ENCODE data around the gene SMARCAL1.

- TF ChIP-seq, protein P1, sequence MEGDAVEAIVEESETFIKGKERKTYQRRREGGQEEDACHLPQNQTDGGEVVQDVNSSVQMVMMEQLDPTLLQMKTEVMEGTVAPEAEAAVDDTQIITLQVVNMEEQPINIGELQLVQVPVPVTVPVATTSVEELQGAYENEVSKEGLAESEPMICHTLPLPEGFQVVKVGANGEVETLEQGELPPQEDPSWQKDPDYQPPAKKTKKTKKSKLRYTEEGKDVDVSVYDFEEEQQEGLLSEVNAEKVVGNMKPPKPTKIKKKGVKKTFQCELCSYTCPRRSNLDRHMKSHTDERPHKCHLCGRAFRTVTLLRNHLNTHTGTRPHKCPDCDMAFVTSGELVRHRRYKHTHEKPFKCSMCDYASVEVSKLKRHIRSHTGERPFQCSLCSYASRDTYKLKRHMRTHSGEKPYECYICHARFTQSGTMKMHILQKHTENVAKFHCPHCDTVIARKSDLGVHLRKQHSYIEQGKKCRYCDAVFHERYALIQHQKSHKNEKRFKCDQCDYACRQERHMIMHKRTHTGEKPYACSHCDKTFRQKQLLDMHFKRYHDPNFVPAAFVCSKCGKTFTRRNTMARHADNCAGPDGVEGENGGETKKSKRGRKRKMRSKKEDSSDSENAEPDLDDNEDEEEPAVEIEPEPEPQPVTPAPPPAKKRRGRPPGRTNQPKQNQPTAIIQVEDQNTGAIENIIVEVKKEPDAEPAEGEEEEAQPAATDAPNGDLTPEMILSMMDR (IDR thresholded peaks at IDR 0.05), result no peak
- no peak for TF ChIP-seq POLR2A (IDR thresholded peaks at IDR 0.05)
These were observed 57.4 kb downstream of the SMARCAL1 start for GRCh38 chr2:216469661-216470060.
